Parietal lobe (tissue), 1 donor: Measurements from ENCODE around the gene PIK3C2G. TPM values are rescaled to one million over a fixed set of nuclear protein-coding genes. Genes with fewer than 3 reads are reported as not detected.

Experiments used
- total RNA-seq: library from RNA; depleted of rRNA; stranded (reverse); fragments of >200 nt; gene quantifications from one replicate; pipeline ENCODE4 v1.2.3, GENCODE V29; 2014

PIK3C2G gene, protein sequence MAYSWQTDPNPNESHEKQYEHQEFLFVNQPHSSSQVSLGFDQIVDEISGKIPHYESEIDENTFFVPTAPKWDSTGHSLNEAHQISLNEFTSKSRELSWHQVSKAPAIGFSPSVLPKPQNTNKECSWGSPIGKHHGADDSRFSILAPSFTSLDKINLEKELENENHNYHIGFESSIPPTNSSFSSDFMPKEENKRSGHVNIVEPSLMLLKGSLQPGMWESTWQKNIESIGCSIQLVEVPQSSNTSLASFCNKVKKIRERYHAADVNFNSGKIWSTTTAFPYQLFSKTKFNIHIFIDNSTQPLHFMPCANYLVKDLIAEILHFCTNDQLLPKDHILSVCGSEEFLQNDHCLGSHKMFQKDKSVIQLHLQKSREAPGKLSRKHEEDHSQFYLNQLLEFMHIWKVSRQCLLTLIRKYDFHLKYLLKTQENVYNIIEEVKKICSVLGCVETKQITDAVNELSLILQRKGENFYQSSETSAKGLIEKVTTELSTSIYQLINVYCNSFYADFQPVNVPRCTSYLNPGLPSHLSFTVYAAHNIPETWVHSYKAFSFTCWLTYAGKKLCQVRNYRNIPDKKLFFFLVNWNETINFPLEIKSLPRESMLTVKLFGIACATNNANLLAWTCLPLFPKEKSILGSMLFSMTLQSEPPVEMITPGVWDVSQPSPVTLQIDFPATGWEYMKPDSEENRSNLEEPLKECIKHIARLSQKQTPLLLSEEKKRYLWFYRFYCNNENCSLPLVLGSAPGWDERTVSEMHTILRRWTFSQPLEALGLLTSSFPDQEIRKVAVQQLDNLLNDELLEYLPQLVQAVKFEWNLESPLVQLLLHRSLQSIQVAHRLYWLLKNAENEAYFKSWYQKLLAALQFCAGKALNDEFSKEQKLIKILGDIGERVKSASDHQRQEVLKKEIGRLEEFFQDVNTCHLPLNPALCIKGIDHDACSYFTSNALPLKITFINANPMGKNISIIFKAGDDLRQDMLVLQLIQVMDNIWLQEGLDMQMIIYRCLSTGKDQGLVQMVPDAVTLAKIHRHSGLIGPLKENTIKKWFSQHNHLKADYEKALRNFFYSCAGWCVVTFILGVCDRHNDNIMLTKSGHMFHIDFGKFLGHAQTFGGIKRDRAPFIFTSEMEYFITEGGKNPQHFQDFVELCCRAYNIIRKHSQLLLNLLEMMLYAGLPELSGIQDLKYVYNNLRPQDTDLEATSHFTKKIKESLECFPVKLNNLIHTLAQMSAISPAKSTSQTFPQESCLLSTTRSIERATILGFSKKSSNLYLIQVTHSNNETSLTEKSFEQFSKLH (N-terminal part only)
- total RNA-seq = 0.31 TPM

DNA sequence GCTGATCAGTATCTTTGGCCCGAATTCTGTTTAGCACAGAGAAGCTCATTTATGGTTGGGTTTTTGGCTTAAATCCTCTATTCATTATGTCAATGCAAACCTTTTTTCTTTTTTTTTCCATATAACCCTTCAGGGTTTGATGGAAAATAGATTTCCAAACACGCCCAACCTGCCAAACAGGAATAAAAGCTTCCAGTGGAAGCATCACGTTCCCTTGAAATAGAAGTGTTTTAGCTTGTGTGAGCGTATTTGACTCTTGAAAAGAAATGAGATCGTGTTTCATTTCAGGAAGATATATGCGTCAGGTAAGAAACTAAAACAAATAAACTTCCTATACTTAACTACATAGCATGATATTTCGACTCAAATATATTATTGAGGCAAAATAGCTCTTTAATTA lies at the start of gene PIK3C2G:
TSS of gene PIK3C2G (plus strand) at position 246 of the 400 bp plus-strand sequence. CDS start 20,564 bp downstream, outside the sequence.

Other genes with a start within 250 kb of the PIK3C2G start
- gene RERGL, start 171.3 kb upstream of the PIK3C2G start, total RNA-seq = 0.94 TPM